CMK (cell line): ENCODE measurements around the gene XPR1.

Experiments
- DNase-seq: peaks from one replicate; pipeline ENCODE4 v3.0.0-alpha.2; 2010; ENCODE audit warnings: low read depth

The XPR1 gene

GRCh38 chr1:180917306-180918065 lies 285.7 kb downstream of the XPR1 start:
- DNase-seq: no peak

- DNase-seq: no peak
Measured at GRCh38 chr1:180918519-180918918, 286.7 kb downstream of the XPR1 start.

- DNase-seq: no peak
Measured at GRCh38 chr1:180919183-180919700, 287.4 kb downstream of the XPR1 start.

- DNase-seq: no peak
Measured at GRCh38 chr1:180920193-180920592, 288.4 kb downstream of the XPR1 start.

- no peak for DNase-seq
Measured at GRCh38 chr1:180920702-180921101, 288.9 kb downstream of the XPR1 start.

- DNase-seq: no peak
Measured at GRCh38 chr1:180921386-180921785, 289.6 kb downstream of the XPR1 start.

- no peak for DNase-seq
Measured at GRCh38 chr1:180921891-180922630, 290.2 kb downstream of the XPR1 start.

- DNase-seq: no peak
Measured at GRCh38 chr1:180922631-180923015, 290.8 kb downstream of the XPR1 start.

- DNase-seq: no peak
Measured at GRCh38 chr1:180923021-180923841, 291.4 kb downstream of the XPR1 start.

GRCh38 chr1:180923887-180924286 lies 292.1 kb downstream of the XPR1 start:
- peak; percentile 54 for DNase-seq

- no peak for DNase-seq
Measured at GRCh38 chr1:180924939-180925338, 293.1 kb downstream of the XPR1 start.

GRCh38 chr1:180925471-180926051 lies 293.7 kb downstream of the XPR1 start:
- DNase-seq: no peak

- DNase-seq: peak; percentile 58
Measured at GRCh38 chr1:180926164-180926981, 294.6 kb downstream of the XPR1 start.

- DNase-seq: no peak
Measured at GRCh38 chr1:180927348-180927747, 295.5 kb downstream of the XPR1 start.

- no peak for DNase-seq
Measured at GRCh38 chr1:180927841-180928240, 296.0 kb downstream of the XPR1 start.

GRCh38 chr1:180928331-180929230 lies 296.8 kb downstream of the XPR1 start:
- no peak for DNase-seq

- DNase-seq: no peak
Measured at GRCh38 chr1:180929389-180929788, 297.6 kb downstream of the XPR1 start.

GRCh38 chr1:180930687-180931086 lies 298.9 kb downstream of the XPR1 start:
- no peak for DNase-seq

- no peak for DNase-seq
Measured at GRCh38 chr1:180931529-180931928, 299.7 kb downstream of the XPR1 start.

- DNase-seq: no peak
Measured at GRCh38 chr1:180932378-180932777, 300.6 kb downstream of the XPR1 start.
